KMS-11 (cell line): Measurements from ENCODE around the gene PDE4D.

Experiments used
- H2AFZ ChIP-seq: fragments of 200-600 bp; sonication (generic); 2 replicates; pipeline ENCODE4 v1.6.1; 2016; ENCODE audit warnings: antibody characterized with exemption, mixed run types, low read depth
- H3K27ac ChIP-seq: fragments of 200-600 bp; sonication (generic); 2 replicates; pipeline ENCODE4 v1.6.1; 2016; ENCODE audit warnings: mild to moderate bottlenecking, mixed run types
- H3K27me3 ChIP-seq: fragments of 200-600 bp; sonication (generic); 2 replicates; pipeline ENCODE4 v1.6.1; 2017; ENCODE audit warnings: mild to moderate bottlenecking, low read depth, mixed run types, moderate library complexity; ENCODE audit not compliant: insufficient read depth
- H3K36me3 ChIP-seq: fragments of 200-600 bp; sonication (generic); 2 replicates; pipeline ENCODE4 v1.6.1; 2017; ENCODE audit warnings: mild to moderate bottlenecking, mixed run types; ENCODE audit not compliant: insufficient read depth
- H3K4me1 ChIP-seq: fragments of 200-600 bp; sonication (generic); 2 replicates; pipeline ENCODE4 v1.6.1; 2016; ENCODE audit warnings: mild to moderate bottlenecking, low read depth, mixed run types; ENCODE audit not compliant: poor library complexity, severe bottlenecking
- H3K4me2 ChIP-seq: fragments of 200-600 bp; sonication (generic); 2 replicates; pipeline ENCODE4 v1.7.0; 2016; ENCODE audit warnings: mild to moderate bottlenecking, mixed run types
- H3K4me3 ChIP-seq: fragments of 200-600 bp; sonication (generic); IDR thresholded peaks from 2 replicates; pipeline ENCODE4 v1.6.1; 2017; ENCODE audit warnings: low read depth, low read length, mixed read lengths; ENCODE audit not compliant: insufficient read depth
- H3K79me2 ChIP-seq: fragments of 200-600 bp; sonication (generic); 2 replicates; pipeline ENCODE4 v1.6.1; 2016; ENCODE audit warnings: low read depth, mixed run types; ENCODE audit not compliant: insufficient read depth
- H3K9ac ChIP-seq: fragments of 200-600 bp; sonication (generic); 2 replicates; pipeline ENCODE4 v1.6.1; 2016; ENCODE audit warnings: mild to moderate bottlenecking, mixed run types
- H4K20me1 ChIP-seq: fragments of 200-600 bp; sonication (generic); 2 replicates; pipeline ENCODE4 v1.6.1; 2016; ENCODE audit warnings: mild to moderate bottlenecking, mixed run types; ENCODE audit not compliant: insufficient read depth
- CTCF ChIP-seq: fragments of 200-600 bp; sonication (generic); conservative IDR thresholded peaks from 2 replicates; pipeline ENCODE4 v1.6.1; 2017; ENCODE audit warnings: low read depth, mild to moderate bottlenecking, antibody characterized with exemption, low read length, moderate library complexity, mixed read lengths

Gene PDE4D

GRCh38 chr5:59446356-59446755 lies 447.2 kb downstream of the PDE4D start:
- H3K9ac ChIP-seq: no peak overlapping the region

GRCh38 chr5:59445741-59446140 lies 447.8 kb downstream of the PDE4D start:
- H3K27ac ChIP-seq: no peak overlapping the region
- no peaks in the 10 kb centered on the region for H3K36me3 ChIP-seq
- no peaks in the 10 kb centered on the region for H4K20me1 ChIP-seq
- no peaks in the 10 kb centered on the region for H3K79me2 ChIP-seq
- no peak overlapping the region for H3K4me3 ChIP-seq
- H3K4me1 ChIP-seq: no peaks in the 10 kb centered on the region
- H3K27me3 ChIP-seq: no peaks in the 10 kb centered on the region
- no peak overlapping the region for H3K4me2 ChIP-seq
- TF ChIP-seq CTCF: no peak
- no peak overlapping the region for H2AFZ ChIP-seq
- H3K9ac ChIP-seq: no peak overlapping the region

More at GRCh38 chr5:59446356-59446755, 447.2 kb downstream of the PDE4D start:
- Histone ChIP-seq H4K20me1 (no peaks in the 10 kb centered on the region), H3K4me3 (no peak overlapping the region), H3K27me3 (no peaks in the 10 kb centered on the region), H3K4me1 (no peaks in the 10 kb centered on the region), H3K4me2 (no peak overlapping the region), H3K79me2 (no peaks in the 10 kb centered on the region), H2AFZ (no peak overlapping the region), H3K27ac (no peak overlapping the region), H3K36me3 (no peaks in the 10 kb centered on the region)
- no peak for TF ChIP-seq CTCF

GRCh38 chr5:59439303-59439702 lies 454.2 kb downstream of the PDE4D start:
- Histone ChIP-seq H3K79me2 (no peaks in the 10 kb centered on the region), H3K36me3 (no peaks in the 10 kb centered on the region), H3K9ac (no peak overlapping the region), H2AFZ (no peak overlapping the region), H3K4me1 (no peaks in the 10 kb centered on the region), H3K4me2 (no peak overlapping the region), H3K27ac (no peak overlapping the region), H3K27me3 (no peaks in the 10 kb centered on the region), H3K4me3 (no peak overlapping the region), H4K20me1 (no peaks in the 10 kb centered on the region)
- TF ChIP-seq CTCF: no peak

GRCh38 chr5:59437176-59437575 lies 456.4 kb downstream of the PDE4D start:
- Histone ChIP-seq H3K79me2 (no peaks in the 10 kb centered on the region), H3K9ac (no peak overlapping the region), H3K27ac (no peak overlapping the region), H3K27me3 (no peaks in the 10 kb centered on the region), H3K4me3 (no peak overlapping the region), H3K4me2 (no peak overlapping the region), H4K20me1 (no peaks in the 10 kb centered on the region), H3K36me3 (no peaks in the 10 kb centered on the region), H3K4me1 (no peaks in the 10 kb centered on the region), H2AFZ (no peak overlapping the region)
- no peak for TF ChIP-seq CTCF
